Astrocyte (in vitro differentiated cells and primary cell): ENCODE measurements around the gene INKA2.

Experiments used
- CTCF ChIP-seq: IDR thresholded peaks from 2 replicates; pipeline ENCODE4 v1.5.1; 2011; ENCODE audit warnings: low read depth, mild to moderate bottlenecking, inconsistent platforms, low read length, moderate library complexity; ENCODE audit not compliant: insufficient read depth
- EZH2 ChIP-seq: IDR thresholded peaks from 2 replicates; pipeline ENCODE4 v1.6.1; 2012; ENCODE audit warnings: mild to moderate bottlenecking, low read length, inconsistent platforms; ENCODE audit not compliant: insufficient read depth

DNA sequence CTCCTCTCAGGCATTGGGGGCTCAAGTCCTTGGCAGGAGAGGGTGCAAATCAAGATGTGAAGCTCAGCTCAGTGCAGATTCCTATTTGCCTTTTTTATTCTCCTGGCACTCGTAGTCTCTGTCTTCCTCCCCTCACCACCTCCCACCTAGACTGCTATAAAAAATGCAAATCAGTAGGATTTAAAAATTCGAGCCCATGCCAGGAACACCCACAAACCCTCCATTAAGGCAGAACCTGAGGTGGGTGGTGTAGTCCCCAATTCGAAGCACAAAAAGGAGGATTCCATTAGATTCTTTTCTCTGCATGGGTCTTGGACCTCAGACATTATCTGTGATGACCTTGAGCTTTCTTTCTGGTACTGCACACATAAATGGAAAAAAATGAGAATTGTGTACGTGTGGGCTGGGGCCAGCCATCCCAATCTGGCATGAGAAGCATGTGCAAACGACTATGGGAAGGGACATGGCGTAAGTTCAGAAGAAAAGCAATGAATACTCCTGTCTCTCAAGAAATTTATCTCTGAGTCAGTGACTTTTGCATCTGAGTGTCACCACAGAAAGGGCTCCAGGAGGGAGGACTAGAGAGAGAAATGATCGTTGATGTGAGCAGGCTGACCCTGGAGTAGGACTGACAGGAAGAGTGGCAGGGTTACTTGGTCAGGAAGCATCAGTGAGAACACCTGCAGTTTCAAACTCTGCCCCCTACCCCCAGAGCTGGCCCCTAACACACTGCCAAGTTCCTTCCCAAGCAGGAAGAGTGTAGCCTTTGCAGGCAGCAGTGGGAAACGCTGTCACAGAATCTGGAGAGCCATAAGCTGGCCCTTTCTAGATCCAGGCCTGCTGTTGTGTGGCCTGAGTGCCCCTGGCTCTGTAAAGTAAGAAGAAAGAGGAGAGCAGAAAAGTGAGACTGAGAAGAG is 1.7 kb downstream of the INKA2 start:
- no peak for TF ChIP-seq CTCF
- no peak for TF ChIP-seq EZH2
